ENCODE data around the gene ACVR1B. TPM values are rescaled to one million over a fixed set of nuclear protein-coding genes. Genes with fewer than 3 reads are reported as not detected.
A peak's percentile ranks its signal among the peaks of the same experiment; 100 is the strongest.

Gene ACVR1B
- polyA plus RNA-seq, 4 donors: 11.6 to 75.8 (median 21.4) TPM

DNA sequence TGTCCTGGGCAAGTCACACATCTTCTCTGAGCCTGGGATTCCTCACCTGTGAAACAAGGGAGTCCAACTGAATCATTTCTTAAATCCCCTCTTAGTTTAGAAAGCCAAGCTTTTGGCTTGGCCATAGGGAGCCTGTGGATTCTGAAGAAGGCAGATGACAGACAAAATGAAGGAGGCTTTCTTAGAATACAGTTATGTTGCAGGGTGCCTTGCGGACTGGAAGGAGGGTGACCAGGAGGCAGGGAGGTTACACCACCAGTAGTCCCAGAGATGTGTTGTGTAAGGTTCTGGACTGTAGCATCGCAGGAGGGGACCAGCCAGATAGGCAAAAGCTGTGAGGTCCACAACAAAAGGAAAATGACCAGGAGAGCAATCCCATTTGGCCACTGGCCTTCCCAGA is 8.2 kb upstream of the ACVR1B start:
- no peak overlapping the region for H3K4me3 ChIP-seq (ENCODE audit: low read depth in 1 of 3, low read length in 3 of 3)
- H3K27me3 ChIP-seq (ENCODE audit: control insufficient read depth in 3 of 3, insufficient read depth in 3 of 3, low read length in 3 of 3): no peaks in the 10 kb centered on the region
- no peak for FAIRE-seq
- H3K27ac ChIP-seq (ENCODE audit: low read depth in 1 of 3, low read length in 2 of 3): no peak overlapping the region
- no peak for DNase-seq
- H3K4me1 ChIP-seq (ENCODE audit: control insufficient read depth in 3 of 3, insufficient read depth in 2 of 3, low read depth in 1 of 3, low read length in 2 of 3): peaks cover 0 to 18% (median 2%) of the 10 kb centered on the region in 3 donors
- WGBS, 3 donors: 95 to 100% (median 97%) methylated on average over 2 of the region's 2 CpGs
- H3K9me3 ChIP-seq (ENCODE audit: control insufficient read depth in 2 of 2, insufficient read depth in 1 of 2, low read depth in 1 of 2, low read length in 1 of 2): peaks cover 0 to 7% of the 10 kb centered on the region in 2 donors
- no peaks in the 10 kb centered on the region for H3K36me3 ChIP-seq (ENCODE audit: control insufficient read depth in 3 of 3, insufficient read depth in 2 of 3, low read depth in 1 of 3, low read length in 3 of 3)

DNA sequence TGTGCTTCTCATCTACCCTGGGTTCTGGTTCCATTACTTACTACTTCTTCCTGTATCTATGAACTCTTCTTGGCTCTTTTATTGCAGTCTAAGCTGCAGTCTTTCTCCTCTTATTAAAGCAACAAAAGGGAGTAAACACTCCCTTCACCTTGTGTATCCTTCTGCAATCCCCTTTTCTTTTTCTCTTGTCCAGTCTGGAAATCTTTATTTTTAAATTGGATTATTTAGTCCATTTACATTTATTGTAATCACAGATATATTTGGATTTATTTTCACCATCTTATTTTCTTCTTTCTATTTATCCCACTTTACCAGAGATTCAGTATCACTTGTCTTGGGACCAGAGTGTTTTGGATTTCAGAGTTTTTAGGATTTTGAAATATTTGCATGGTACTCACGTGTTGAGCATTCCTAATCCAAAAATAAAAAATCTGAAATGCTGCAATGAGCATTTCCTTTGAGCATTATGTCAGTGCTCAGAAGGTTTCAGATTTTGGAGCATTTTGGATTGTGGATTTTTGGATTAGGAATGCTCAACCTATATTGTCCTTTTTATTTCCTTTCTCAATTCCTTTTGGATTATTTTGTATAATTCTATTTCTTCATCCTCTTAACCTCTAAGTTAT is 6.8 kb upstream of the ACVR1B start:
- FAIRE-seq (no peak), DNase-seq (no peak)
- no peaks in the 10 kb centered on the region for H3K36me3 ChIP-seq (ENCODE audit: control insufficient read depth in 3 of 3, insufficient read depth in 2 of 3, low read depth in 1 of 3, low read length in 3 of 3)
- H3K27ac ChIP-seq (ENCODE audit: low read depth in 1 of 3, low read length in 2 of 3): no peak overlapping the region
- no peak overlapping the region for H3K4me3 ChIP-seq (ENCODE audit: low read depth in 1 of 3, low read length in 3 of 3)
- peaks cover 0 to 18% (median 2%) of the 10 kb centered on the region in 3 donors for H3K4me1 ChIP-seq (ENCODE audit: control insufficient read depth in 3 of 3, insufficient read depth in 2 of 3, low read depth in 1 of 3, low read length in 2 of 3)
- WGBS, 3 donors: 92 to 96% (median 93%) methylated on average over 1 of the region's 1 CpG
- no peaks in the 10 kb centered on the region for H3K27me3 ChIP-seq (ENCODE audit: control insufficient read depth in 3 of 3, insufficient read depth in 3 of 3, low read length in 3 of 3)
- peaks cover 0 to 7% of the 10 kb centered on the region in 2 donors for H3K9me3 ChIP-seq (ENCODE audit: control insufficient read depth in 2 of 2, insufficient read depth in 1 of 2, low read depth in 1 of 2, low read length in 1 of 2)

DNA sequence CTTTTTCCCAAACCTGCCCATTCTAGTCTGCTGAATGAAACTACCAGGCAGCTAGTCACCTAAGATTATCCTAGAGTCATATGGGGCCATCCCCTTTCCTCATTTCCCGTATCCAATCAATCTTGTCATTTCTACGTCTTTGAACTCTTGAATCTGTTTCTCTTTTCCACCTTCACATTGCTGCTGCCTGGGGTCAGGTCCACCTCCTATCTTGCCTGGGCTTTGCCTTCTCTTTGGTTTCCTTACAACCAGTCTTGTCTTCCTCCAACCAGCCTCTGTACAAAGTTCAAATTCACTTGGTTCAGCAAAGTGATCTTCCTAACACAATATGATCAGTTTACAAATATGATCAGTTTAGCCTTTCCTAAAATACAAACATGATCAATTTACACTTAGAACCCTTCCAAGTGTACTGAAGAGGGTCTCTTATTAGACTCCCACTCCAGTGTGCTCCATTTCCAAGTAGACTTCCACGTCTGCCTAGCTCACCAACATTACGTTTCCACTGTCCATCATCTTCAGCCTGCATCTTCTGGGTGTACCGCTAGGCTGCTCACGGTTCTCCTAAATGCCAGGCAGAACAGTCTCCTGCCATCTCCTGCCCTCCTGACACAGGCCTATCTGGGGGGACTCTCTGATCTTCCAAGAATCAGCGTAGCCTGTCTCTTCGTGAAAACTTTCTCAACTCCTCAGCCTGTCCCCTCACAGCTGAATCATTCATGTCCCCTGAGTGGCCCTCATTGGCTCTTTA is 4.1 kb upstream of the ACVR1B start:
- no peaks in the 10 kb centered on the region for H3K27me3 ChIP-seq (ENCODE audit: control insufficient read depth in 3 of 3, insufficient read depth in 3 of 3, low read length in 3 of 3)
- no peak overlapping the region for H3K4me3 ChIP-seq (ENCODE audit: low read depth in 1 of 3, low read length in 3 of 3)
- FAIRE-seq: no peak
- H3K9me3 ChIP-seq (ENCODE audit: control insufficient read depth in 2 of 2, insufficient read depth in 1 of 2, low read depth in 1 of 2, low read length in 1 of 2): peaks cover 0 to 7% of the 10 kb centered on the region in 2 donors
- peaks cover 0 to 5% (median 0%) of the 10 kb centered on the region in 3 donors for H3K4me1 ChIP-seq (ENCODE audit: control insufficient read depth in 3 of 3, insufficient read depth in 2 of 3, low read depth in 1 of 3, low read length in 2 of 3)
- H3K27ac ChIP-seq (ENCODE audit: low read depth in 1 of 3, low read length in 2 of 3): peak overlapping the region in 1 of 3 donors; percentile 10
- peak; percentile 54 to 67 for DNase-seq
- whole genome bisulfite sequencing, 3 donors: 75 to 87% (median 81%) methylated on average over 8 of the region's 8 CpGs
- H3K36me3 ChIP-seq (ENCODE audit: control insufficient read depth in 3 of 3, insufficient read depth in 2 of 3, low read depth in 1 of 3, low read length in 3 of 3): no peaks in the 10 kb centered on the region

DNA sequence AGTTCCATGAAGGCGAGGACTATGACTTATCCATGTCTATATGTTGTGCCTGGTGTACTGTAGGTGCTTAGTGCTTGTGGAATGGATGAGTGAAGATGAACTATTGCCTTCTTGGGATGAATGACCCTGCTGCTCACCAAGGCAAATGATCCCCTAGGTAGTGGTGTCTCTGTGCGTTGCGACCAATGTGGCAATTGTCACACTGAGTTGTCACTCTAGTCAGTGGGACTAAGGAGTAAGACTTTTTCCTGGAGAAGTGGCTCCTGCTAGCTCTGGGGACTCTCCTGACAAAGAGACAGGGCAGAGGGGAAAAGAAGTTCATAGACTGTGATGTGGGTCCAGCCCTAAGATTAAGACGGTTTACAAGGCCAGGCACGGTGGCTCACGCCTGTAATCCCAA is 3.4 kb upstream of the ACVR1B start:
- no peak overlapping the region for H3K27ac ChIP-seq (ENCODE audit: low read depth in 1 of 3, low read length in 2 of 3)
- peaks cover 0 to 5% (median 0%) of the 10 kb centered on the region in 3 donors for H3K4me1 ChIP-seq (ENCODE audit: control insufficient read depth in 3 of 3, insufficient read depth in 2 of 3, low read depth in 1 of 3, low read length in 2 of 3)
- 93 to 96% (median 93%) methylated on average over 6 of the region's 6 CpGs for WGBS, 3 donors
- H3K36me3 ChIP-seq (ENCODE audit: control insufficient read depth in 3 of 3, insufficient read depth in 2 of 3, low read depth in 1 of 3, low read length in 3 of 3): no peaks in the 10 kb centered on the region
- H3K27me3 ChIP-seq (ENCODE audit: control insufficient read depth in 3 of 3, insufficient read depth in 3 of 3, low read length in 3 of 3): no peaks in the 10 kb centered on the region
- FAIRE-seq: no peak
- no peak overlapping the region for H3K4me3 ChIP-seq (ENCODE audit: low read depth in 1 of 3, low read length in 3 of 3)
- DNase-seq: no peak
- peaks cover 0 to 7% of the 10 kb centered on the region in 2 donors for H3K9me3 ChIP-seq (ENCODE audit: control insufficient read depth in 2 of 2, insufficient read depth in 1 of 2, low read depth in 1 of 2, low read length in 1 of 2)

DNA sequence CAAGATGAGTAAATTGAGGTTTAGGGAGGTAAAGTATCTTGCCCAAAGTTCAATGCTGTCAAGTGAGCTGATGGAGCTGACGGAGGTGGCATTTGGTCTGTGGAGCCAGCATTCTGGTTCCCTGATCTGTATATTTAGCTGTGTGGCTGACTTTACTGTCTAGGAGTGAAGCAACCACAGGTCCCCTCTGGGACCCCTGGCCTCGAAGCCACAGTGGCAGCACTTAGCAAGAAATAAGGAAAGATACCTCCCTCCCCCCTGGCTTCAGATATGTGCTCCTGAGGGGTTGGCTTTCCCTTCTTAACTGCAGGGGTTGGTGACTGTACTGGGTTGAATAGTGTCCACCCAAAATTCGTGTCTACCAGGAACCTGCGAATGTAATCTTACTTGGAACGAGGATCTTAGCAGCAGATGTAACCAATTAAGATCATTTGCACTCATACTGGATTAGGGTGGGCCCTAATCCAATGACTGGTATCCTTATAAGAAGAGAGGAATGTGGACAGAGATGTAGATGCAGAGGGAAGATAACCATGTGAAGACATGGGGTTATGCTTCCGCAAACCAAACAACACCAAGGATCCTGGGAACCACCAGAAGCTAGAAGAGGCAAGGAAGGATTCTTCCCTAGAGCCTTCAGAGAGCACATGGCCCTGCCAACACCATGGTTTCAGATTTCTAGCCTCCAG is 2.0 kb upstream of the ACVR1B start:
- FAIRE-seq: no peak
- H3K4me1 ChIP-seq (ENCODE audit: control insufficient read depth in 3 of 3, insufficient read depth in 2 of 3, low read depth in 1 of 3, low read length in 2 of 3): peaks cover 0 to 12% (median 5%) of the 10 kb centered on the region in 3 donors
- DNase-seq: no peak
- H3K27me3 ChIP-seq (ENCODE audit: control insufficient read depth in 3 of 3, insufficient read depth in 3 of 3, low read length in 3 of 3): no peaks in the 10 kb centered on the region
- H3K4me3 ChIP-seq (ENCODE audit: low read depth in 1 of 3, low read length in 3 of 3): no peak overlapping the region
- WGBS, 3 donors: 79 to 84% (median 81%) methylated on average over 6 of the region's 6 CpGs
- H3K9me3 ChIP-seq (ENCODE audit: control insufficient read depth in 2 of 2, insufficient read depth in 1 of 2, low read depth in 1 of 2, low read length in 1 of 2): no peaks in the 10 kb centered on the region
- no peaks in the 10 kb centered on the region for H3K36me3 ChIP-seq (ENCODE audit: control insufficient read depth in 3 of 3, insufficient read depth in 2 of 3, low read depth in 1 of 3, low read length in 3 of 3)
- H3K27ac ChIP-seq (ENCODE audit: low read depth in 1 of 3, low read length in 2 of 3): no peak overlapping the region

DNA sequence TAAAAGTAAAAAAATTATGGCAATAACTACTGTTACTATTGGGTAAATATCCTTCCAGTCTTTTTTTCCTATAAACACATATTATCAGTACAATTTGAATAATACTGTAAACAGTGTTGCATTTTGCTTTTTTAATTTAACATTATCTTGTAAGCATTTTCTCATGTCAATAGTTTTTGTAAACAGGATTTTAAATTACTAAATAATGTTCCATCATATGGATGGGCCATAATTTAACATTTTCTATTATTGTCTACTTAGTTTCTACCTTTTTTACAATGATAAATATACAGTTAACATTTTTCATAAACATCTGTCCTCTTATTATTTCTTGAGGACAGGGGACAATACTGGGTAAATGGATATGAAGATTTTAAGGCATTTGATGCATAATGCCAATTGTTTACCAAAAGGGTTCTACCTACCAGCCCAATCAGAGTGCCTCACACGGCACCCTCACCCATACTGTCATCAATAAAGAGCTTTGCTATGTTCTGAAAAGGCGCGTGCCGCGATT is 759 bp upstream of the ACVR1B start:
- Histone ChIP-seq H3K27me3 (ENCODE audit: control insufficient read depth in 3 of 3, insufficient read depth in 3 of 3, low read length in 3 of 3) (no peaks in the 10 kb centered on the region), H3K27ac (ENCODE audit: low read depth in 1 of 3, low read length in 2 of 3) (peak overlapping the region; percentile 5 to 15 (median 7)), H3K9me3 (ENCODE audit: control insufficient read depth in 2 of 2, insufficient read depth in 1 of 2, low read depth in 1 of 2, low read length in 1 of 2) (no peaks in the 10 kb centered on the region), H3K36me3 (ENCODE audit: control insufficient read depth in 3 of 3, insufficient read depth in 2 of 3, low read depth in 1 of 3, low read length in 3 of 3) (no peaks in the 10 kb centered on the region), H3K4me1 (ENCODE audit: control insufficient read depth in 3 of 3, insufficient read depth in 2 of 3, low read depth in 1 of 3, low read length in 2 of 3) (peaks cover 2 to 24% (median 6%) of the 10 kb centered on the region in 3 donors), H3K4me3 (ENCODE audit: low read depth in 1 of 3, low read length in 3 of 3) (peak overlapping the region in 2 of 3 donors; percentile 50 to 82)
- DNase-seq: no peak
- WGBS, 3 donors: 1 to 4% (median 1%) methylated on average over 5 of the region's 5 CpGs
- FAIRE-seq: no peak

DNA sequence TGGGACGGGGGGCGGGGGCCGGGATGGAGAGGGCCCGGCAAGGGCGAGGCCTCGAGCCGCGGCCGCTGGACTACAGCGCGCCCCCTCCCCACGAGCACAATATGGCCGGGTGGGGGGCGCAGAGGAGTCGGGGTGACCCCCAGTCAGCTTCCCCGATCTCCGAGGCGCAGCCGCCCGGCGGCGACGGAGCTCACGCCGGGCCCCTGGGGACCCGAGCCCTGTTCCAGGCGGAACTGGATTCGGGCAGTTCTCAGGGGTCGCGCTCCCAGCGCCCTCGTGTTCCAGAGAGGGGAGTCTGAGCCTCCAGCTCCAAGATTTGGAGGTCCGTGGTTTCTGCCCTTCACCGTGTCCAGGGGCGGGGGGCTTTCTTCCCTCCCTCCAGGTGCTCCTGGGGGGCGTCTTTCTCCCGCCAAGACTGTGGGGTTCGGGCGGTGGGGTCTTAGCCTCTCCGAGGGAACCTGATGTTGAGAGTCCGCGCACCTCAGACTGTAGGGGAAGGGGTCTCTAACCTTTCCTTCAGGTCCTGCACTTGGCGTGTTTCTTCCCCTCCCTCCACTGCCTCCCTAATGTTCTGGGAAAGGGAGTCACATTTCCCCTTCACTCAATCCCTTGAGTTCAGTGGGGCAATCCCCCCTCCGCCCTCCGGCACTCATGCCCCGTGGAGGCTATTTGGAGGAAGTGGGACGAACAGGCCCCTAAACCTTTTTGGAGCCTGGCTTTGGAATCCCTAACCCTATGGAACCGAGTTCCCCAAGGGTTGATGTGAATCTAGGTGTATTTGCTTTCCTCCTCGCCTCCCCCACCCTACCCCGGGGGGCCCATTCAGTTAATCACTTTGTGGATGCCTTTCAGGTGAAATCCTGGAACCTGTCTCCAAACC is 584 bp downstream of the ACVR1B start:
- FAIRE-seq (no peak), DNase-seq (peak in 1 of 2 donors; percentile 49)
- Histone ChIP-seq H3K4me1 (ENCODE audit: control insufficient read depth in 3 of 3, insufficient read depth in 2 of 3, low read depth in 1 of 3, low read length in 2 of 3) (peaks cover 5 to 28% (median 6%) of the 10 kb centered on the region in 3 donors), H3K4me3 (ENCODE audit: low read depth in 1 of 3, low read length in 3 of 3) (peak overlapping the region; percentile 70 to 86 (median 82)), H3K27me3 (ENCODE audit: control insufficient read depth in 3 of 3, insufficient read depth in 3 of 3, low read length in 3 of 3) (no peaks in the 10 kb centered on the region), H3K27ac (ENCODE audit: low read depth in 1 of 3, low read length in 2 of 3) (peak overlapping the region; percentile 49 to 83 (median 63)), H3K36me3 (ENCODE audit: control insufficient read depth in 3 of 3, insufficient read depth in 2 of 3, low read depth in 1 of 3, low read length in 3 of 3) (peaks cover 0 to 5% (median 0%) of the 10 kb centered on the region in 3 donors), H3K9me3 (ENCODE audit: control insufficient read depth in 2 of 2, insufficient read depth in 1 of 2, low read depth in 1 of 2, low read length in 1 of 2) (no peaks in the 10 kb centered on the region)
- WGBS, 3 donors: 1 to 3% (median 2%) methylated on average over 34 to 50 of the region's 50 CpGs

All from small intestine (tissue), 7 donors.